ENCODE measurements around the gene UBC.
"Not testable (repeated sequence)": the region's sequence is repeated elsewhere in the genome, so short reads cannot be mapped to it uniquely, and the experiment has no call there.

The UBC gene

DNA sequence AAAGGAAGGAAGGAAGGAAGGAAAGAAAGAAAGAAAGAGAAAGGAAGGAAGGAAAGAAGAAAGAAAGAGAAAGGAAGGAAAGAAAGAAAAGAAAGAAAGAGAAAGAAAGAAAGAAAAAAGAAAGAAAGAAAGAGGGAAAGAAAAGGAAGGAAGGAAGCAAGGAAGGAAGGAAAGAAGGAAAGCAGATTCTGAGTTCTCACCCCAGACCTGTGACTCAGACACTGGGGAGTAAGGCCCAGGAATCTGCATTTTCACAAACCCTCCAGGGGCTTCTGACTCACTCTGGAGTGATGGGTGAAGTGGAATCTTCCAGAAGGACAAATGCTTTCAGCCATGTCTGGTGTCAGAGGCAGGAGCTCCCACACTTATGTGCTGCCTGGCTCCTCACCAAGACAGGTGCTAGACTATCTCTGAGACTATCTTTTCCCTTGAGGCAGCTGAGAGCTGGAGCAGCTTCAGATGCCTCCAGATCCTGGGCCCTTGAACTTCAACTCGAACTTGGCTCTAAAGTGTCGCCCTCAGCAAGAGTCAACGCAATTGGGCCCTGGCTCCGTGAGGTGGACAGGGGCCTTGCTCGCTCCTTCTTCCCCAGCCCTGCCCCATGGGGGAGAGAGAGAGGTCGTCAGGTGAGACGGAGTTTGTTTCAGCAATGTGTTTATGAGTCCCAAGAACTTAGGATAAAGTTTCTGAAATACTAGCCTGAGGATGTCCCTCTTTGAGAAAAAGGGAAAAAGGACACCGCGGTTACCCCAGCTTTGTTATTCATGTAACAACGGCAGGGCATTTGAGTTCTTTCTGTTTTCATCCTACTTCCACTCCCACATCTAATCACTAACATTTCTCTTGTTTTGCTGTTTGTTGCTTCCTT, 31.0 kb downstream of the UBC start:
- no peak for DNase-seq

DNA sequence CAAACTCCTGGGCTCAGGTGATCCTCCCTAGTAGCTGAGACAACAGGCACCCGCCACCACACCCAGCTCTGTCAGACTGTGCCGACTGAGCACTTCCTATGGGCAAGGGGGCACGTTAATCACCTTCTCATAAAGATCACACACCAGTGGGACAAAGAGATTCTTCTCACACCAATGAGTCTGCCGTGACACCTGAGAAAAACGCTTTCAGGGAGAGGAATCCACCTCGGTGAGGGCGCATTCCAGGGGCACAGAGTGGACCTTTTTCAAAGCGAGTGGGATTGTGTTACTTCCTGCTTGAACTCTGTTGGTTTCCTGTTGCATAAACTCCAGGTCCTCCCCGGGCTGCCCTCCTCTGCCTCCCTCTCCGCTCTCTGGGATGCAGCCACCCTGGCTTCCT, 33.3 kb downstream of the UBC start:
- no peak for DNase-seq

GRCh38 chr12:124880335-124880734, 34.1 kb downstream of the UBC start:
- DNase-seq = not testable (repeated sequence)

GRCh38 chr12:124878795-124879516, 35.5 kb downstream of the UBC start:
- DNase-seq = no peak

GRCh38 chr12:124877423-124877822, 37.0 kb downstream of the UBC start:
- no peak for DNase-seq

DNA sequence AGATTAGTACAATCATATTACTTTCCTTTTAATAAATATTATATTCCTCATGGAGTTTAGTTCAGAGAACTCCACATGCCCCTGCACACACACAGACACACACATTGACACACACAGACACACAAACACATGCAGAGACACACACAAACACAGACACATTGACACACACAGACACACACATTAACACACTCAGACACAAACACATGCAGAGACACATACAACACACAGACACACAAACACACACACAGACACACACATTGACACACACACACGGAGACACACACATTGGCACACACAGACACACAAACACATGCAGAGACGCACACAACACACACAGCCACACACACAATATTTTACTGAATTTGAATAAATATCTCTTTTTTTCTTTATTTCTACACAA, 38.3 kb downstream of the UBC start:
- DNase-seq = no peak

- no peak for DNase-seq
Measured at GRCh38 chr12:124875803-124876132, 38.7 kb downstream of the UBC start.

DNA sequence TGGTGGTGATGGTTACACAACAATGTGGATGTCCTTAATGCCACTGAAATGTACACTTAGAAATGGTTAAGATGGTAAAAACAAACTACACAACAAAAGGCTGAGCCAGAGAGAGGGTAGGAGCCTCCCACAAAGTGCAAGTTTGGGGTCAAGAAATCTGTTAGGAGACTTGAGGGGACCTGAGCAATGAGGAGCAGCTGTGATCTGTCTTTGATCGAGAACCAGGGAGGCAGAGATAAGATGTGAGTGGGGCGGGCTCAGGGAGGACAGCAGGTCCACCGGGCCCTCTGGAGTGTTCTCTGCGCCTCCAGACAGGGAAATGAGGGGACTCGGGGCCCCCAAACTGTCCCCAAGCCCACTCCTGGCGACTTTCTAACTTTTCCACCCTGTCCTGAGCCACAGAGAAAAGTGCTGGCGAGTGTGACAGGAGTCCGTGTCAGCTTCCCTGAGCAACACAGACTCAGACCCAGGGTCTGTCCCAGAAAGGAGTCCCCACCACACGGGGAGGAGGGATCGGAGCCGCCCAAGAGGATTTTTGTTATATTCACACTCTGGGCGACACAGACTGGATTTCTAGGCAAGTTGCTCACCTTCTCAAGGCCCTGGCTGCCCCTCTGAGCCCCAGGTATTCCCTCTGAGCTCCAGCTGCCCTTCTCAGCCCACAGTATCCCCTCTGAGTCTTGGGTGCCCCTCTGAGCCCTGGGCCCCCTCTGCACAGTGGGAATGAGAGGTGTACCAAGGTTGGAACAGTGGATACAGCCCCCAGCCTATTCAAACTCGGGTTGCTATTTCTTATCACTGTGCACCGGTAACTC, 39.3 kb downstream of the UBC start:
- DNase-seq = no peak

GRCh38 chr12:124874188-124874587, 40.3 kb downstream of the UBC start:
- DNase-seq = no peak

DNA sequence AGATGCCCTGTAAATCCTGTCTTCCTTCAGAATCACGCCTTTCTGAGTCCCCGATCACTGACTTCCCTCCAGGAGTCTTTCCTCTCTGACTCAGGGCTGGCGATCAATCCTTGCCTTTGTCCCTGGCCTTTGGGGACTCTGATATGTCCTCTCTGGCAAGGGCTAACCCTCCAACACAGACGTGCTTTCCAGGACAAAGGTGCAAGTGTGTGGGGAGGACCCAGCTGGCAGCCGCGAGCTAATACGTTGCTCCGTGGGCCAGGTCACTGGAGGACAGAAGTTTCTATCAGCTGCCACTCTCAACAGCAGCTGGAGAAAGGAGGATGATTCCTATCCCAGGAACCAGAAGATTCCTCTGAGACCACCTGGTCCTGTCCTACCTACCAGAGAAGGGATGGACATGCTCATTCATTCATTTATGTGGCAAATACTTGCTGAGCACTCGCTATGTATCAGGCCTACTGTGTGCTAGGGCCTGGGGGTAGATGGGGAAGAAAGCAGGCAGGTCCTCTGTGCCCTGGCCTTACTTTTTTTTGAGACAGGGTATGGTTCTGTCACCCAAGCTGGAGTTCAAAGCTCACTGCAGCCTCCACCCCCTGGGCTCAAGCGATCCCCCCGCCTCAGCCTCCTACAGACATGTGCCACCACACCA, 42.3 kb downstream of the UBC start:
- DNase-seq = no peak

GRCh38 chr12:124871297-124871696, 43.2 kb downstream of the UBC start:
- DNase-seq = no peak

DNA sequence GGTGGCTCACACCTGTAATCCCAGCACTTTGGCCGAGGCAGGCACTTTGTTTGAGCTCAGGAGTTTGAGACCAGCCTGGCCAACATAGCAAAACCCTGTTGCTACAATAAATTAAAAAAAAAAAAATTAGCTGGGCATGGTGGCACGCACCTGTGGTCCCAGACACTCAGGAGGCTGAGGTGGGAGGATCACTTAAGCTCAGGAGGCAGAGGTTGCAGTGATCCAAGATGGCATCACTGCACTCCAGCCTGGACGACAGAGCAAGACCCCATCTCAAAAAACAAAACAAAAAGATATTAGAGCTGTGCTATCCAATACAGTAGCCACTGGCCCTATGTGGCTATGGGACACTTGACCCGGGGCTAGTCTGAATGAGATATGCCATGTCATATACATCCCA, 43.9 kb downstream of the UBC start:
- no peak for DNase-seq

DNA sequence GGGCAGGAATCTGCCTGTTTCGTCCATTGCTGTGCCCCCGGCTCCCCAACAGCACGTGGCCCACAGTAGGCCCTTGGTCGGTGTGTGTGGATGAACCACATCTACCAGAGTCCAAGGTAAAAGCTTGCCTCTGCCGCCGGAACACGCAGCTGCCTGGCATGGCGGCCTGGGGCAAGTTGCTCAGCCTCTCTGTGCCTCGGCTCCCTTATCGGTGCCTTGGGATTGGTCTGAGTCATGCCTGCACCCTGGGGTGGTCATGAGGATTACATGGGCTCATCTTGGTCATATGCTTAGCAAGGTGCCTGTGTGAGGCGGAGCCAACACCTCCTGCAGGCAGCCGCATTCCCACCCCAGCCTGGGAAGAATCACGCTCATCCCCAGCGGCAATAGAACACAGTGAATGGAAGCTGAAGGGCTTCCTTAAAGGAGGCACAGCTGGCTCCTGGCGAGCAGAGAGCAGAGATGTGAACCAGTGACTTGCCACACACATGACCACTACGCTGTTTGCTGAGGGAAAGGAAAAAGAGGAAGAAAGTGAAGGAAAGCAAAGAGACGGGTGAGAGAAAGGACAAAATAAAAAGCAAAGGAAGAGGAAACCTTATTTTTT, 45.3 kb downstream of the UBC start:
- no peak for DNase-seq

DNA sequence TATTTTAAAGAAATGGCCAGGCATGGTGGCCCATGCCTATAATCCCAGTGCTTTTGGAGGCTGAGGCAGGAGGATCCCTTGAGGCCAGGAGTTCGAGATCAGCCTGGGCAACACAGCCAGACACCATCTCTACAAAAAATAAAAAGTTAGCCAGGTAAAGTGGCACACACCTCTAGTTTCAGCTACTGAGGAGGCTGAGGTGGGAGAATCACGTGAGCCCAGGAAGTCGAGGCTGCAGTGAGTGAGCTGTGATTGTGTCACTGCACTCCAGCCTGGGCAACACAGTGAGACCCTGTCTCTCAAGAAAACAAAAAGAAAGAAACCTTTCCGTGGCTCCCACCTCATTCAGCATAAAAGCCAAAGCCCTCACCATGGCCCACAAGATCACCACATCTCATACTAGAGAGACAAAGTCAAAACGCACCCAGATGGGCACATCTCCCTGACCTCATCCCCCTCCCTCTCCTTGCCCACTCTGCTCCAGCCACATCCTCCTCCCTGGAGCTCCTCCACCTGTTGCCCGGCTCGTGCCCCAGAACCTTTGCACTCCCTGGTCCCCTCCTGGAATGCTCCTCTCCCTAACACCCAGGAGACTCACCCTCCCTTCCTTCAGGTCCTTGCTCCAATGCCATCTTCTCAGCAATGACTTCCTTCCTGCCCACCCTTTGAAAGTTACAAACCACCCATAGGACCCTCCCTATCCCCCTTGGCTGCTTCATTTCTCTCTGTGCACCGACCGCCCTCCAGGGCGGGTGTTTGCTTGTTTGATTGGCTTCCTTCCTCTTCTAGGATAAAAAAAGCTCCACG, 46.0 kb downstream of the UBC start:
- no peak for DNase-seq

GRCh38 chr12:124867401-124867930, 47.0 kb downstream of the UBC start:
- DNase-seq = no peak

GRCh38 chr12:124866883-124867400, 47.5 kb downstream of the UBC start:
- no peak for DNase-seq

- DNase-seq = no peak
Measured at GRCh38 chr12:124866195-124866882, 48.1 kb downstream of the UBC start.

DNA sequence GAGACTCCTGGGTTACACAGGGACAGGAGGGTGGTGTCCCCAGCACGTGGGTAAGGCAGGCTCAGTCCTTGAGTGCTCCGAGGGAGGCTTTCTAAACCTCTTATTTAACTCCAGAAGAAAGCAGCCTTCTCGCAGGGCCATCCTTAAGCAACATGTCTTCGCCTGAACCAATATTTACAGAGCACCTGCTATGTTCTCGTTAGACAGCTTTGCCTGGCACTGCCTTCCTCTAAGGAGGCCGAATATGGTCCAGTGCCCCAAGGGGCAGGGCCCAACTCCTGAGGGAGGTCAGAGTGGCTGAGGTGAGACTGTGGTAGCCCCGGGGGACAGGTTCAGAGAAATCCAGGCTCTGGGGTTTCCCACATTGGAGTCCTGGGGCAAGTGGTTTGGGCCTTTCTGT, 48.7 kb downstream of the UBC start:
- DNase-seq = no peak

- DNase-seq = peak; percentile 62
Measured at GRCh38 chr12:124864326-124864752, 50.1 kb downstream of the UBC start.

All from activated CD8-positive, alpha-beta memory T cell treated with anti-CD3 and anti-CD28 coated beads, Interleukin-2, amount 50 U/mL, for 48 hours (primary cell).